Naive thymus-derived CD4-positive, alpha-beta T cell (primary cell): Measurements from ENCODE around the gene ESRRG. TPM values are rescaled to one million over a fixed set of nuclear protein-coding genes. Genes with fewer than 3 reads are reported as not detected.

Experiments
- ATAC-seq: fragments of 150-1000 bp; cut with Tn5 transposase; 2 replicates; pipeline ENCODE4 v1.10.0; 2021; ENCODE audit warnings: mild to moderate bottlenecking, moderate library complexity
- CTCF ChIA-PET: fragments of 350-600 bp; sonication (Branson Sonifier 250); formaldehyde crosslinking; loops from one replicate; lab custom pipeline; 2021; ENCODE audit warnings: antibody characterized with exemption; lab: Charles Lee
- POLR2A ChIA-PET: fragments of 350-600 bp; sonication (Branson Sonifier 250); formaldehyde crosslinking; loops from one replicate; lab custom pipeline; 2021; ENCODE audit warnings: antibody characterized with exemption, inconsistent platforms; lab: Charles Lee
- DNase-seq, 9 donors: peaks; one replicate each; pipeline versions ENCODE4 v3.0.0 to v3.0.0-alpha.2; 2020 to 2022; ENCODE audit warnings: mixed read lengths in 1 of 9
- H3K27ac ChIP-seq: one replicate; pipeline ENCODE4 v1.7.0; 2013; ENCODE audit warnings: mild to moderate bottlenecking, low read depth, low read length, moderate library complexity
- H3K27me3 ChIP-seq, 2 donors: one replicate each; pipeline ENCODE4 v1.7.0; 2013; ENCODE audit warnings: low read length in 2 of 2, mild to moderate bottlenecking in 2 of 2, moderate library complexity in 2 of 2; ENCODE audit not compliant: control insufficient read depth in 2 of 2, insufficient read depth in 2 of 2
- H3K36me3 ChIP-seq, 3 experiments: 1 replicate in 2 of 3; 2 replicates in 1 of 3; pipeline ENCODE4 v1.7.0; 2013; ENCODE audit warnings: low read length in 3 of 3, mild to moderate bottlenecking in 3 of 3, moderate library complexity in 1 of 3; ENCODE audit not compliant: insufficient read depth in 3 of 3, control insufficient read depth in 2 of 3
- H3K4me1 ChIP-seq, 2 donors: one replicate each; pipeline ENCODE4 v1.7.0; 2013; ENCODE audit warnings: low read length in 2 of 2, mild to moderate bottlenecking in 2 of 2, moderate library complexity in 1 of 2; ENCODE audit not compliant: control insufficient read depth in 2 of 2, insufficient read depth in 2 of 2
- H3K4me3 ChIP-seq: 2 replicates; pipeline ENCODE4 v1.7.0; 2013; ENCODE audit warnings: mild to moderate bottlenecking, low read length
- H3K9me3 ChIP-seq, 3 experiments: 1 replicate in 2 of 3; 2 replicates in 1 of 3; pipeline ENCODE4 v1.7.0; 2013; ENCODE audit warnings: low read length in 3 of 3; ENCODE audit not compliant: control insufficient read depth in 2 of 3
- H3K27ac Mint-ChIP-seq, 9 donors: one replicate each; pipeline ENCODE4 v1.8.0; 2020 to 2022; ENCODE audit warnings: mixed read lengths in 9 of 9, mild to moderate bottlenecking in 8 of 9, moderate library complexity in 5 of 9, inconsistent platforms in 2 of 9
- H3K27me3 Mint-ChIP-seq, 5 donors: one replicate each; pipeline ENCODE4 v1.8.0; 2021 to 2022; ENCODE audit warnings: mixed read lengths in 5 of 5, mild to moderate bottlenecking in 1 of 5
- H3K36me3 Mint-ChIP-seq, 5 donors: one replicate each; pipeline ENCODE4 v1.8.0; 2020 to 2022; ENCODE audit warnings: mixed read lengths in 5 of 5, mild to moderate bottlenecking in 3 of 5, inconsistent platforms in 1 of 5
- H3K4me1 Mint-ChIP-seq, 7 donors: one replicate each; pipeline ENCODE4 v1.8.0; 2020 to 2022; ENCODE audit warnings: mixed read lengths in 7 of 7, mild to moderate bottlenecking in 3 of 7, inconsistent platforms in 1 of 7
- H3K4me3 Mint-ChIP-seq, 10 donors: one replicate each; pipeline ENCODE4 v1.8.0; 2020 to 2022; ENCODE audit warnings: mild to moderate bottlenecking in 10 of 10, mixed read lengths in 10 of 10, moderate library complexity in 6 of 10, inconsistent platforms in 2 of 10
- H3K9me3 Mint-ChIP-seq, 11 donors: one replicate each; pipeline ENCODE4 v1.8.0; 2020 to 2022; ENCODE audit warnings: mixed read lengths in 11 of 11, mild to moderate bottlenecking in 4 of 11, inconsistent platforms in 1 of 11, moderate library complexity in 1 of 11
- intact Hi-C, 2 donors: fragments of 100-400 bp; cut with micrococcal nuclease; formaldehyde crosslinking; loops; one replicate each; pipeline ENCODE4 v1.15.1; 2023
- polyA plus RNA-seq, 2 donors: library from polyadenylated mRNA; unstranded; fragments of 300-500 nt; fragmentation: Illumina TruSeq; gene quantifications; one replicate each; pipeline ENCODE4 v1.2.3, GENCODE V29; 2021
- total RNA-seq, 6 experiments: library from RNA in 5 of 6; stranded (reverse) in 5 of 6; gene quantifications; 1 replicate in 5 of 6; 2 replicates in 1 of 6; pipeline ENCODE4 v1.2.3 and lab custom pipeline; 2021 to 2026

The ESRRG gene
- total and polyA plus RNA-seq, 7 experiments from 2014 or later, result not detected

GRCh38 chr1:216604771-216605170 lies 118.5 kb downstream of the ESRRG start:
- Histone ChIP-seq H3K9me3 (no peaks in the 10 kb centered on the region), H3K27ac (no peak overlapping the region), H3K36me3 (no peaks in the 10 kb centered on the region), H3K4me3 (no peak overlapping the region), H3K4me1 (no peaks in the 10 kb centered on the region), H3K27me3 (no peaks in the 10 kb centered on the region)
- ATAC-seq, result no peak
- Mint-ChIP-seq H3K27me3 (peaks cover 18 to 22% (median 21%) of the 10 kb centered on the region in 5 donors), H3K27ac (no peak overlapping the region), H3K4me1 (peaks cover 0 to 4% (median 3%) of the 10 kb centered on the region in 7 donors), H3K4me3 (no peak overlapping the region), H3K36me3 (no peaks in the 10 kb centered on the region), H3K9me3 (peaks cover 0 to 8% (median 2%) of the 10 kb centered on the region in 11 donors)
- intact Hi-C loops, result no loop called here
- DNase-seq, result no peak
- CTCF ChIA-PET, result no interaction called here
- POLR2A ChIA-PET, result no interaction called here

DNA sequence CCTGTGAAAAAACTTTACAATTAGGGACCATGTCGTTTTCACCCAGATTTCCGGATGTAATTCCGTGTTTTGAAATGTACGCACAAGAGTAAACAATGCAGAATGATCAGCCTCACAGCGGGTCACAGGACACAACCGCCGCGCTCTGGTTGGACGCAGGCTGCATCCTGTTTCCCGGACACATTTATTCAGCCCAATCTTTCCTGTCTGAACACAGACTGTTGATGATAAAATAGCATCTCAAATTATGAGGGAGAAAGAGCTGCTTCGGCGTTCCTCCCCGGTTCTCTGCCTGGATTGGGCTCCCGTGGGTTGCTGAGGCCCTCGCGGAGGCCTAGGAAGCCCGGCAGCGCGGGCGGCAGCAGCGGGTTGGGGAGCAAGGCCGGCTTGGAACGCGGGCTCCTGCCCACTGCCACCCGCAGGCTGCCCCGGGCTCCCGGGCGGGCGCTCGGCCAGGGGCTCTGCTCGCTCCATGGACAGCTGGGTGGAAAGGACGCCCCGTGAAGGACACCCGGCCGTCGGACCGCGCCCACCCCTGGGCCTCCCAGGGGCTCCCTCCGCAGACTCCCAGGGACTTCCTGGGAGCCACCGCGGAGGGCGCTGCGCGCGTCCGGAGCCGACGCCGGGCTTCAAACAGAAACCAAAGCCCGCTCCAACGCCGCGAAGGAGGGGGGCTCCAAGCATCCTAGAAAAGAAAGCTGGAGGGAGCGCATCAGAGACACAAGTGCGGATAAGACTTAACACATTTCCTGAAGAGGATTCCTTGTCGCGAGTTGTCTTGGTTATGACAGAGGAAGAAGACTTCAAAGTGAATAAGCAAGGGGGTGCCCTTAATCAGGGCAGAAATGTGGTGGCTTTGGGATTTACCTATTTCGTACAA lies 122.3 kb downstream of the ESRRG start:
- no peak for ATAC-seq
- Mint-ChIP-seq H3K4me1 (peaks cover 0 to 5% (median 3%) of the 10 kb centered on the region in 7 donors), H3K4me3 (peak overlapping the region in 6 of 10 donors; percentile 9 to 77 (median 42)), H3K27me3 (peaks cover 24 to 33% (median 24%) of the 10 kb centered on the region in 5 donors), H3K9me3 (peaks cover 0 to 5% (median 3%) of the 10 kb centered on the region in 11 donors), H3K27ac (peak overlapping the region in 1 of 9 donors; percentile 54), H3K36me3 (no peaks in the 10 kb centered on the region)
- no peak overlapping the region for H3K27ac ChIP-seq
- H3K36me3 ChIP-seq, result no peaks in the 10 kb centered on the region
- CTCF ChIA-PET, result no interaction called here
- H3K4me1 ChIP-seq, result no peaks in the 10 kb centered on the region
- H3K4me3 ChIP-seq, result no peak overlapping the region
- DNase-seq, result peak in 1 of 9 donors; percentile 20
- intact Hi-C loops, result no loop called here
- POLR2A ChIA-PET, result no interaction called here
- H3K9me3 ChIP-seq, result no peaks in the 10 kb centered on the region
- H3K27me3 ChIP-seq, result no peaks in the 10 kb centered on the region

DNA sequence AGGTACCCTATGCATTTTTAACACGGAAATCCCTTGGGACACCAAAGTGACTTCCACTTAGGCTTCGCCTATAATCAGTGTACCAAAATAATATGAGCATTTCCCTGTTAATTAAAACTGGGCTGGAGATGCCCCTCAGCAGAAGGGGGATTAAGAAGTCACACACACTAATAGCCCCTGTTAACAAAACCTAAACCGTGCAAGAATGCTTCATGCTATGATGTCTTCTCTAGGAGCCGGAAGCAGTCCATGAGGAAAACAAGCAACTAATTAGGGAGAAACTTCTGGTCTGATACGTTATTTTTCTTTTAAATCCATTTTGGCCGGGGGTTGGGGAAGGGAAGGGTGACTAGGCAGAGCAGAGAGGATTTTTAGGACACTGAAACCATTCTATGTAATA lies 123.4 kb downstream of the ESRRG start:
- Mint-ChIP-seq H3K27ac (no peak overlapping the region), H3K4me3 (peak overlapping the region in 1 of 10 donors; percentile 15), H3K27me3 (peaks cover 24 to 33% (median 24%) of the 10 kb centered on the region in 5 donors), H3K36me3 (no peaks in the 10 kb centered on the region), H3K4me1 (peaks cover 0 to 5% (median 3%) of the 10 kb centered on the region in 7 donors), H3K9me3 (peaks cover 0 to 4% (median 2%) of the 10 kb centered on the region in 11 donors)
- Histone ChIP-seq H3K36me3 (no peaks in the 10 kb centered on the region), H3K27me3 (no peaks in the 10 kb centered on the region), H3K4me1 (no peaks in the 10 kb centered on the region), H3K4me3 (no peak overlapping the region), H3K9me3 (no peaks in the 10 kb centered on the region), H3K27ac (no peak overlapping the region)
- DNase-seq (no peak), ATAC-seq (no peak)
- intact Hi-C loops, result no loop called here
- POLR2A ChIA-PET, result no interaction called here
- CTCF ChIA-PET, result no interaction called here

GRCh38 chr1:216598448-216598847 lies 124.8 kb downstream of the ESRRG start:
- POLR2A ChIA-PET, result no interaction called here
- CTCF ChIA-PET, result interaction anchor here (0.6 kb wide), 1 partner anchor 435 kb away, joined by 3 read pairs; no protein-coding TSS in a partner anchor
- H3K36me3 ChIP-seq, result no peaks in the 10 kb centered on the region
- H3K27me3 ChIP-seq, result no peaks in the 10 kb centered on the region
- peaks cover 0 to 5% (median 2%) of the 10 kb centered on the region in 11 donors for H3K9me3 Mint-ChIP-seq
- ATAC-seq (no peak), DNase-seq (no peak)
- peaks cover 0 to 5% (median 3%) of the 10 kb centered on the region in 7 donors for H3K4me1 Mint-ChIP-seq
- H3K9me3 ChIP-seq, result no peaks in the 10 kb centered on the region
- no peak overlapping the region for H3K27ac ChIP-seq
- H3K4me3 Mint-ChIP-seq, result no peak overlapping the region
- H3K27ac Mint-ChIP-seq, result no peak overlapping the region
- no peaks in the 10 kb centered on the region for H3K4me1 ChIP-seq
- intact Hi-C loops, result no loop called here
- no peaks in the 10 kb centered on the region for H3K36me3 Mint-ChIP-seq
- no peak overlapping the region for H3K4me3 ChIP-seq
- peaks cover 24 to 32% (median 24%) of the 10 kb centered on the region in 5 donors for H3K27me3 Mint-ChIP-seq

- Mint-ChIP-seq H3K27ac (no peak overlapping the region), H3K4me1 (peaks cover 0 to 5% (median 3%) of the 10 kb centered on the region in 7 donors), H3K9me3 (peaks cover 0 to 10% (median 3%) of the 10 kb centered on the region in 11 donors), H3K36me3 (peaks cover 0 to 3% (median 0%) of the 10 kb centered on the region in 5 donors), H3K4me3 (no peak overlapping the region), H3K27me3 (peaks cover 12 to 24% (median 16%) of the 10 kb centered on the region in 5 donors)
- ATAC-seq (no peak), DNase-seq (no peak)
- intact Hi-C loops, result no loop called here
- no peak overlapping the region for H3K27ac ChIP-seq
- ChIA-PET CTCF (no interaction called here), POLR2A (no interaction called here)
- H3K9me3 ChIP-seq, result no peaks in the 10 kb centered on the region
- H3K27me3 ChIP-seq, result no peaks in the 10 kb centered on the region
- H3K4me1 ChIP-seq, result no peaks in the 10 kb centered on the region
- H3K36me3 ChIP-seq, result no peaks in the 10 kb centered on the region
- H3K4me3 ChIP-seq, result no peak overlapping the region
Measured at GRCh38 chr1:216596281-216596862, 126.9 kb downstream of the ESRRG start.

- DNase-seq (no peak), ATAC-seq (no peak)
- H3K27ac Mint-ChIP-seq, result no peak overlapping the region
- no peaks in the 10 kb centered on the region for H3K27me3 Mint-ChIP-seq
- H3K36me3 Mint-ChIP-seq, result peaks cover 0 to 3% (median 0%) of the 10 kb centered on the region in 5 donors
- POLR2A ChIA-PET, result no interaction called here
- Histone ChIP-seq H3K9me3 (no peaks in the 10 kb centered on the region), H3K36me3 (no peaks in the 10 kb centered on the region), H3K4me3 (no peak overlapping the region), H3K4me1 (no peaks in the 10 kb centered on the region), H3K27me3 (no peaks in the 10 kb centered on the region), H3K27ac (no peak overlapping the region)
- CTCF ChIA-PET, result no interaction called here
- H3K9me3 Mint-ChIP-seq, result peaks cover 0 to 24% (median 8%) of the 10 kb centered on the region in 11 donors
- intact Hi-C loops, result no loop called here
- H3K4me1 Mint-ChIP-seq, result no peaks in the 10 kb centered on the region
- no peak overlapping the region for H3K4me3 Mint-ChIP-seq
Measured at GRCh38 chr1:216587715-216588114, 135.5 kb downstream of the ESRRG start.
